Upper lobe of right lung (tissue), 1 donor: ENCODE measurements around the gene RGS6. TPM values are rescaled to one million over a fixed set of nuclear protein-coding genes. Genes with fewer than 3 reads are reported as not detected.

Experiments used
- ATAC-seq: fragments of 200-7000 bp; cut with Tn5 transposase; one replicate; pipeline ENCODE4 v1.9.1; 2020; ENCODE audit warnings: mild to moderate bottlenecking, moderate library complexity
- DNase-seq: peaks from one replicate; pipeline ENCODE4 v3.0.0-alpha.2; 2020
- H3K27ac ChIP-seq: fragments of 200-600 bp; one replicate; pipeline ENCODE4 v1.8.0; 2022
- H3K27me3 ChIP-seq: fragments of 200-600 bp; one replicate; pipeline ENCODE4 v1.8.0; 2022; ENCODE audit warnings: mild to moderate bottlenecking
- H3K36me3 ChIP-seq: fragments of 200-600 bp; one replicate; pipeline ENCODE4 v1.8.0; 2022
- H3K4me1 ChIP-seq: fragments of 200-600 bp; one replicate; pipeline ENCODE4 v1.8.0; 2022
- H3K4me3 ChIP-seq: fragments of 200-600 bp; one replicate; pipeline ENCODE4 v1.8.0; 2022; ENCODE audit warnings: mild to moderate bottlenecking
- H3K9me3 ChIP-seq: fragments of 200-600 bp; one replicate; pipeline ENCODE4 v1.8.0; 2022
- CTCF ChIP-seq: fragments of 200-600 bp; IDR thresholded peaks from one replicate; pipeline ENCODE4 v1.8.0; 2022; ENCODE audit warnings: antibody characterized with exemption
- intact Hi-C: fragments of 100-400 bp; cut with DNase I; formaldehyde crosslinking; loops from one replicate; pipeline ENCODE4 v1.11.0; 2022
- total RNA-seq: library from RNA; stranded (reverse); fragmentation: NEBNext Ultra II Directional; extraction: Animal tissue kit (Norgen Biotek cat#: 25700); gene quantifications from one replicate; pipeline ENCODE4 v1.2.1, GENCODE V29; 2021
- donor health status: DM: no; HTN: yes; CAD: no; lungs with severe emphysema.

Gene RGS6
- total RNA-seq, 1 donor from 2014 or later, result 2.6 TPM

- TF ChIP-seq CTCF, result no peak
- ATAC-seq (no peak), DNase-seq (no peak)
- intact Hi-C loops, result no loop called here
- Histone ChIP-seq H3K4me3 (no peak overlapping the region), H3K4me1 (no peaks in the 10 kb centered on the region), H3K36me3 (no peaks in the 10 kb centered on the region), H3K9me3 (no peaks in the 10 kb centered on the region), H3K27ac (no peak overlapping the region), H3K27me3 (no peaks in the 10 kb centered on the region)
These were observed 457.0 kb downstream of the RGS6 start for GRCh38 chr14:72389200-72389599.

- H3K27me3 ChIP-seq, result no peaks in the 10 kb centered on the region
- no peak overlapping the region for H3K27ac ChIP-seq
- no peaks in the 10 kb centered on the region for H3K9me3 ChIP-seq
- H3K4me1 ChIP-seq, result no peaks in the 10 kb centered on the region
- DNase-seq (no peak), ATAC-seq (no peak)
- intact Hi-C loops, result no loop called here
- no peak overlapping the region for H3K4me3 ChIP-seq
- no peaks in the 10 kb centered on the region for H3K36me3 ChIP-seq
- TF ChIP-seq CTCF, result no peak
These were observed 468.9 kb downstream of the RGS6 start for GRCh38 chr14:72401101-72401625.

GRCh38 chr14:72401632-72402376, 469.6 kb downstream of the RGS6 start:
- H3K36me3 ChIP-seq, result no peaks in the 10 kb centered on the region
- DNase-seq, result no peak
- no peak for ATAC-seq
- no peaks in the 10 kb centered on the region for H3K27me3 ChIP-seq
- no peaks in the 10 kb centered on the region for H3K4me1 ChIP-seq
- no peak overlapping the region for H3K4me3 ChIP-seq
- intact Hi-C loops, result no loop called here
- H3K27ac ChIP-seq, result no peak overlapping the region
- no peak for TF ChIP-seq CTCF
- H3K9me3 ChIP-seq, result no peaks in the 10 kb centered on the region

- no peaks in the 10 kb centered on the region for H3K27me3 ChIP-seq
- no peaks in the 10 kb centered on the region for H3K4me1 ChIP-seq
- no peak for TF ChIP-seq CTCF
- H3K36me3 ChIP-seq, result no peaks in the 10 kb centered on the region
- intact Hi-C loops, result no loop called here
- DNase-seq (no peak), ATAC-seq (no peak)
- H3K27ac ChIP-seq, result no peak overlapping the region
- H3K9me3 ChIP-seq, result no peaks in the 10 kb centered on the region
- no peak overlapping the region for H3K4me3 ChIP-seq
These were observed 470.1 kb downstream of the RGS6 start for GRCh38 chr14:72402377-72402772.

GRCh38 chr14:72404106-72404774, 472.0 kb downstream of the RGS6 start:
- intact Hi-C loops, result no loop called here
- H3K27me3 ChIP-seq, result no peaks in the 10 kb centered on the region
- no peaks in the 10 kb centered on the region for H3K9me3 ChIP-seq
- TF ChIP-seq CTCF, result no peak
- H3K27ac ChIP-seq, result no peak overlapping the region
- ATAC-seq, result no peak
- H3K4me1 ChIP-seq, result no peaks in the 10 kb centered on the region
- no peaks in the 10 kb centered on the region for H3K36me3 ChIP-seq
- DNase-seq, result no peak
- H3K4me3 ChIP-seq, result no peak overlapping the region
